Vagina (tissue), 2 donors: ENCODE measurements around the gene ERC2. TPM values are rescaled to one million over a fixed set of nuclear protein-coding genes. Genes with fewer than 3 reads are reported as not detected.

Experiments
- DNase-seq, 2 donors: peaks; one replicate each; pipeline ENCODE4 v3.0.0-alpha.2; 2017; ENCODE audit errors: extremely low spot score in 2 of 2
- H3K27ac ChIP-seq: fragments of 200-600 bp; sonication (generic); one replicate; pipeline ENCODE4 v1.5.1; 2019
- H3K27me3 ChIP-seq: fragments of 200-600 bp; sonication (generic); one replicate; pipeline ENCODE4 v1.5.1; 2019
- H3K36me3 ChIP-seq, 2 donors: fragments of 200-600 bp; sonication (generic); one replicate each; pipeline ENCODE4 v1.5.1; 2017 to 2019
- H3K4me1 ChIP-seq: fragments of 200-600 bp; sonication (generic); one replicate; pipeline ENCODE4 v1.5.1; 2019
- H3K4me3 ChIP-seq, 2 donors: fragments of 200-600 bp; sonication (generic); 1 replicate in 1 of 2; 2 replicates in 1 of 2; pipeline ENCODE4 v1.5.1; 2016 to 2019
- H3K9me3 ChIP-seq: fragments of 200-600 bp; sonication (generic); one replicate; pipeline ENCODE4 v1.5.1; 2019
- POLR2A ChIP-seq, 2 donors: fragments of 450-650 bp; IDR thresholded peaks; one replicate each; pipeline ENCODE4 v1.6.1; 2017; ENCODE audit warnings: antibody characterized with exemption in 2 of 2, mild to moderate bottlenecking in 2 of 2, moderate library complexity in 2 of 2
- POLR2AphosphoS5 ChIP-seq, 2 donors: sonication (generic); formaldehyde crosslinking; IDR thresholded peaks; one replicate each; pipeline ENCODE4 v1.9.0; 2017; ENCODE audit warnings: antibody characterized with exemption in 2 of 2, mild to moderate bottlenecking in 2 of 2, low read depth in 1 of 2; ENCODE audit not compliant: insufficient read depth in 1 of 2
- intact Hi-C: fragments of 100-400 bp; cut with DNase I; formaldehyde crosslinking; loops from one replicate; pipeline ENCODE4 v1.15.1; 2023
- total RNA-seq: library from RNA; depleted of rRNA; stranded (reverse); fragments of >200 nt; gene quantifications from one replicate; pipeline ENCODE4 v1.2.3, GENCODE V29; 2016
- TF ChIP-seq, protein P1 (sequence below), 3 experiments: fragments of 450-650 bp in 2 of 3; fragments of 200-600 bp in 1 of 3; sonication (generic) in 1 of 3; IDR thresholded peaks; one replicate each; pipeline ENCODE4 v1.5.1; 2017 to 2019; ENCODE audit warnings: antibody characterized with exemption in 3 of 3, mild to moderate bottlenecking in 2 of 3, moderate library complexity in 2 of 3

The ERC2 gene
- total RNA-seq, 1 donor from 2014 or later = 1.2 TPM

DNA sequence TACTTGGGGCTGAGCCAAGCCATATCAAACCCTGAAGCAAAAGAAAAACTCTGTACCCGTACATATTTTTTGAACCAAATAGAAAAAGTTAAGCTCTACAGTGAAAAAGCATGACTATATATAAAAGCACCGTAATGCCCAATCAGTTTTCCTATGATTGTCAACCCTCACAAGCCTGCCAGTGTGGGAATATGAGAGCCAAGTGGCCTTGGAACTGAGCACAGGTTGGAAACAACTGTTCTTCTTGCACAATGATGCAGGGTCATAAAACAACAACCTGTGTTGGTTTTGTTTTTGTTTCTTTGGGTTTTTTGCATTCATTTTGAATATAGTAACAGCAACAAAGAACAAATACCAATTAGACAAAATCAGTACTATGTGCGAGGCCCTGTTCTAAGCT, 3.5 kb upstream of the ERC2 start:
- DNase-seq = no peak
- TF ChIP-seq, protein P1, sequence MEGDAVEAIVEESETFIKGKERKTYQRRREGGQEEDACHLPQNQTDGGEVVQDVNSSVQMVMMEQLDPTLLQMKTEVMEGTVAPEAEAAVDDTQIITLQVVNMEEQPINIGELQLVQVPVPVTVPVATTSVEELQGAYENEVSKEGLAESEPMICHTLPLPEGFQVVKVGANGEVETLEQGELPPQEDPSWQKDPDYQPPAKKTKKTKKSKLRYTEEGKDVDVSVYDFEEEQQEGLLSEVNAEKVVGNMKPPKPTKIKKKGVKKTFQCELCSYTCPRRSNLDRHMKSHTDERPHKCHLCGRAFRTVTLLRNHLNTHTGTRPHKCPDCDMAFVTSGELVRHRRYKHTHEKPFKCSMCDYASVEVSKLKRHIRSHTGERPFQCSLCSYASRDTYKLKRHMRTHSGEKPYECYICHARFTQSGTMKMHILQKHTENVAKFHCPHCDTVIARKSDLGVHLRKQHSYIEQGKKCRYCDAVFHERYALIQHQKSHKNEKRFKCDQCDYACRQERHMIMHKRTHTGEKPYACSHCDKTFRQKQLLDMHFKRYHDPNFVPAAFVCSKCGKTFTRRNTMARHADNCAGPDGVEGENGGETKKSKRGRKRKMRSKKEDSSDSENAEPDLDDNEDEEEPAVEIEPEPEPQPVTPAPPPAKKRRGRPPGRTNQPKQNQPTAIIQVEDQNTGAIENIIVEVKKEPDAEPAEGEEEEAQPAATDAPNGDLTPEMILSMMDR (IDR thresholded peaks at IDR 0.05) = no peak
- TF ChIP-seq POLR2A (IDR thresholded peaks at IDR 0.05) (no peak), POLR2AphosphoS5 (IDR thresholded peaks at IDR 0.05; ENCODE audit: insufficient read depth in 1 of 2, low read depth in 1 of 2) (no peak)
- no peaks in the 10 kb centered on the region for H3K9me3 ChIP-seq
- H3K4me3 ChIP-seq = no peak overlapping the region
- H3K27ac ChIP-seq = no peak overlapping the region
- intact Hi-C loops = no loop called here
- H3K27me3 ChIP-seq = peaks cover 7% of the 10 kb centered on the region
- peaks cover 7% of the 10 kb centered on the region for H3K4me1 ChIP-seq
- no peaks in the 10 kb centered on the region for H3K36me3 ChIP-seq

DNA sequence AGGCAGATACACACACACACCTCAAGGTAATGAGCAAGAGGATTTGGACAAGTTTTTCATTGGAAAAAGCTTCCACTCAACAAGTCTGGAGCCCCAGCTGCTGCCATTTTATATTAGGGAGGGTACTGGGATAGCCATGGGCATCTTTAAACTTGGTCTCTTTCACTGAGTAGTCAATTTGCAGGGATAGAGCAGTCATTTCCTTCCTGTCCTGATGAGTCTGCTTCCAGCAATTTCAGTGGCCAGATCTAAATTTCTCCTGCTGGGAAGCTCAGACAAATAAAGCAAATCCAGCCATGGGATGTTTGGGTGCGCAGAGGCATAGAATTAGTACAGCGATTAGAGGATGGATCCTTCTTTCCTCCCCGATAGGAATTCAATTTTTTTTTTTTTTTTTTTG, 874 bp upstream of the ERC2 start:
- no peak for DNase-seq
- Histone ChIP-seq H3K27me3 (peaks cover 7% of the 10 kb centered on the region), H3K9me3 (no peaks in the 10 kb centered on the region), H3K36me3 (no peaks in the 10 kb centered on the region), H3K4me3 (no peak overlapping the region), H3K4me1 (peaks cover 7% of the 10 kb centered on the region), H3K27ac (no peak overlapping the region)
- no peak for TF ChIP-seq POLR2A (IDR thresholded peaks at IDR 0.05)
- TF ChIP-seq, protein P1 (IDR thresholded peaks at IDR 0.05) = no peak
- no peak for TF ChIP-seq POLR2AphosphoS5 (IDR thresholded peaks at IDR 0.05; ENCODE audit: insufficient read depth in 1 of 2, low read depth in 1 of 2)
- intact Hi-C loops = no loop called here

DNA sequence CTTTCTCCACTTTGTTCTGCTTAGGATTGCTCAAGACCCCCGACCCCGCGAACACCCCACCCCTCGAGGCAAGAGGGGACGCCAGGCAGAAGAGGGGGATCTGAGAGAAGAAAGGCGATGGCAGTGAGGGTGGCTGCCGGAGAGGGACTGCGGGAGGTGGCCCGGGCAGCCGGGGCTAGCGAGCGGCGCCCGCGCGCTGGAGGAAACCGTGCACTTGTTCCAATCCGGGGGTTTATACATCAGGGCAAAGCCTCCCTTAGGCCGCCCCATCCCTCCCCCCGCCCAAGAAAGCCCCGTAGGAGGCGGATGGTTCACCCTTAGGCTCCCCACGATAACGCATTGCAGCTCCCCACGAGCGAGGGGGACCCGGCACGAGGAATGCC, 475 bp downstream of the ERC2 start:
- Histone ChIP-seq H3K9me3 (no peaks in the 10 kb centered on the region), H3K4me3 (peak overlapping the region; percentile 49 to 53), H3K27me3 (peaks cover 7% of the 10 kb centered on the region), H3K36me3 (no peaks in the 10 kb centered on the region), H3K4me1 (peaks cover 7% of the 10 kb centered on the region), H3K27ac (no peak overlapping the region)
- intact Hi-C loops = no loop called here
- TF ChIP-seq POLR2A (IDR thresholded peaks at IDR 0.05) = no peak
- TF ChIP-seq, protein P1 (IDR thresholded peaks at IDR 0.05) = no peak
- no peak for TF ChIP-seq POLR2AphosphoS5 (IDR thresholded peaks at IDR 0.05; ENCODE audit: insufficient read depth in 1 of 2, low read depth in 1 of 2)
- DNase-seq = no peak

- Histone ChIP-seq H3K36me3 (no peaks in the 10 kb centered on the region), H3K27ac (no peak overlapping the region), H3K4me3 (peak overlapping the region in 1 of 2 donors; percentile 49), H3K4me1 (peaks cover 7% of the 10 kb centered on the region), H3K27me3 (peaks cover 7% of the 10 kb centered on the region), H3K9me3 (no peaks in the 10 kb centered on the region)
- TF ChIP-seq POLR2A (IDR thresholded peaks at IDR 0.05) (no peak), POLR2AphosphoS5 (IDR thresholded peaks at IDR 0.05; ENCODE audit: insufficient read depth in 1 of 2, low read depth in 1 of 2) (no peak)
- TF ChIP-seq, protein P1 (IDR thresholded peaks at IDR 0.05) = no peak
- intact Hi-C loops = no loop called here
- no peak for DNase-seq
These were observed 1.2 kb downstream of the ERC2 start for GRCh38 chr3:56467108-56467507.

- DNase-seq = no peak
- intact Hi-C loops = no loop called here
- no peaks in the 10 kb centered on the region for H3K27me3 ChIP-seq
These were observed 8.5 kb downstream of the ERC2 start for GRCh38 chr3:56459719-56460118.

More at GRCh38 chr3:56459719-56460118, 8.5 kb downstream of the ERC2 start:
- H3K36me3 ChIP-seq = no peaks in the 10 kb centered on the region
- no peak overlapping the region for H3K27ac ChIP-seq
- H3K4me1 ChIP-seq = no peaks in the 10 kb centered on the region
- H3K4me3 ChIP-seq = no peak overlapping the region
- no peaks in the 10 kb centered on the region for H3K9me3 ChIP-seq
- TF ChIP-seq, protein P1 (IDR thresholded peaks at IDR 0.05) = no peak
- no peak for TF ChIP-seq POLR2A (IDR thresholded peaks at IDR 0.05)
- TF ChIP-seq POLR2AphosphoS5 (IDR thresholded peaks at IDR 0.05; ENCODE audit: insufficient read depth in 1 of 2, low read depth in 1 of 2) = no peak
